Liver (tissue), 9 donors: ENCODE data around the gene NCOA6. TPM values are rescaled to one million over a fixed set of nuclear protein-coding genes. Genes with fewer than 3 reads are reported as not detected.

Experiments used
- DNase-seq: peaks from one replicate; pipeline ENCODE4 v3.0.0-alpha.2; 2017; ENCODE audit warnings: low spot score
- H3K27ac ChIP-seq, 2 donors: one replicate each; pipeline ENCODE4 v1.7.0; 2013; ENCODE audit warnings: inconsistent platforms in 2 of 2, low read length in 2 of 2, control low read depth in 1 of 2, low read depth in 1 of 2, mild to moderate bottlenecking in 1 of 2
- H3K27me3 ChIP-seq, 4 donors: one replicate each; pipeline versions ENCODE4 v1.6.1 to v1.7.0; 2013; ENCODE audit warnings: low read length in 3 of 4, inconsistent platforms in 1 of 4, mild to moderate bottlenecking in 1 of 4, moderate library complexity in 1 of 4; ENCODE audit not compliant: control insufficient read depth in 4 of 4, insufficient read depth in 4 of 4
- H3K36me3 ChIP-seq, 4 donors: one replicate each; pipeline versions ENCODE4 v1.6.1 to v1.7.0; 2013; ENCODE audit warnings: low read length in 3 of 4, mild to moderate bottlenecking in 3 of 4, low read depth in 1 of 4, moderate library complexity in 1 of 4; ENCODE audit not compliant: control insufficient read depth in 4 of 4, insufficient read depth in 3 of 4
- H3K4me1 ChIP-seq, 4 donors: one replicate each; pipeline versions ENCODE4 v1.6.1 to v1.7.0; 2013; ENCODE audit warnings: low read length in 3 of 4, mild to moderate bottlenecking in 3 of 4, moderate library complexity in 1 of 4; ENCODE audit not compliant: control insufficient read depth in 4 of 4, insufficient read depth in 4 of 4
- H3K4me3 ChIP-seq, 3 donors: one replicate each; pipeline versions ENCODE4 v1.6.1 to v1.7.0; 2013; ENCODE audit warnings: low read length in 3 of 3, control low read depth in 1 of 3, low read depth in 1 of 3, mild to moderate bottlenecking in 1 of 3
- H3K9ac ChIP-seq, 2 donors: one replicate each; pipeline ENCODE4 v1.7.0; 2013; ENCODE audit warnings: low read length in 2 of 2, mild to moderate bottlenecking in 2 of 2, moderate library complexity in 2 of 2, control low read depth in 1 of 2, low read depth in 1 of 2
- H3K9me3 ChIP-seq, 4 donors: one replicate each; pipeline versions ENCODE4 v1.6.1 to v1.7.0; 2013; ENCODE audit warnings: low read length in 3 of 4; ENCODE audit not compliant: control insufficient read depth in 4 of 4
- EGR1 ChIP-seq, 2 donors: IDR thresholded peaks; 2 replicates each; pipeline ENCODE4 v1.6.1; 2016 to 2018; ENCODE audit warnings: antibody characterized with exemption in 2 of 2, low read depth in 2 of 2
- FOXA1 ChIP-seq: IDR thresholded peaks from 2 replicates; pipeline ENCODE4 v1.6.1; 2016; ENCODE audit warnings: antibody characterized with exemption
- FOXA2 ChIP-seq: IDR thresholded peaks from 2 replicates; pipeline ENCODE4 v1.6.1; 2016; ENCODE audit warnings: antibody characterized with exemption
- GABPA ChIP-seq, 2 donors: IDR thresholded peaks in 1 of 2; conservative IDR thresholded peaks in 1 of 2; 2 replicates each; pipeline ENCODE4 v1.6.1; 2016; ENCODE audit warnings: antibody characterized with exemption in 2 of 2, mild to moderate bottlenecking in 1 of 2, moderate library complexity in 1 of 2
- HNF4A ChIP-seq, 2 donors: conservative IDR thresholded peaks; 2 replicates each; pipeline ENCODE4 v1.6.1; 2016; ENCODE audit warnings: antibody characterized with exemption in 2 of 2, mild to moderate bottlenecking in 2 of 2
- HNF4G ChIP-seq: IDR thresholded peaks from 2 replicates; pipeline ENCODE4 v1.6.1; 2016; ENCODE audit warnings: antibody characterized with exemption
- MAX ChIP-seq: IDR thresholded peaks from 2 replicates; pipeline ENCODE4 v1.6.1; 2016; ENCODE audit warnings: antibody characterized with exemption
- NR2F2 ChIP-seq: IDR thresholded peaks from 2 replicates; pipeline ENCODE4 v1.6.1; 2016; ENCODE audit warnings: antibody characterized with exemption
- RAD21 ChIP-seq, 2 donors: IDR thresholded peaks; 2 replicates each; pipeline ENCODE4 v1.6.1; 2016; ENCODE audit warnings: antibody characterized with exemption in 2 of 2, mild to moderate bottlenecking in 2 of 2
- REST ChIP-seq: IDR thresholded peaks from 2 replicates; pipeline ENCODE4 v1.6.1; 2016; ENCODE audit warnings: antibody characterized with exemption, mild to moderate bottlenecking
- RXRA ChIP-seq, 2 donors: IDR thresholded peaks; 2 replicates each; pipeline ENCODE4 v1.6.1; 2017 to 2018; ENCODE audit warnings: antibody characterized with exemption in 2 of 2, mild to moderate bottlenecking in 1 of 2
- SP1 ChIP-seq: IDR thresholded peaks from 2 replicates; pipeline ENCODE4 v1.6.1; 2018; ENCODE audit warnings: antibody characterized with exemption, mild to moderate bottlenecking
- TAF1 ChIP-seq: conservative IDR thresholded peaks from 2 replicates; pipeline ENCODE4 v1.6.1; 2016; ENCODE audit warnings: antibody characterized with exemption, mild to moderate bottlenecking
- YY1 ChIP-seq: IDR thresholded peaks from 2 replicates; pipeline ENCODE4 v1.6.1; 2016; ENCODE audit warnings: antibody characterized with exemption, mild to moderate bottlenecking
- ZBTB33 ChIP-seq: IDR thresholded peaks from 2 replicates; pipeline ENCODE4 v1.6.1; 2016; ENCODE audit warnings: antibody characterized with exemption
- WGBS: extraction: QIAGEN DNeasy Blood & Tissue Kit; methylation state at CpG from one replicate; pipeline ENCODE4 v1.1.7; 2013; 5-methylcytosine and 5-hydroxymethylcytosine counted together
- polyA plus RNA-seq, 2 donors: library from polyadenylated mRNA; stranded (reverse) in 1 of 2; unstranded in 1 of 2; fragments of 200-250 nt in 1 of 2; fragments of >200 nt in 1 of 2; fragmentation: Nextera tagmentation in 1 of 2; extraction: Ambion mirVana in 1 of 2; gene quantifications; one replicate each; pipeline versions ENCODE4 v1.2.1 to v1.2.3, GENCODE V29; 2013 to 2015
- total RNA-seq, 2 donors: library from RNA; depleted of rRNA; stranded (reverse); fragments of >200 nt; gene quantifications; one replicate each; pipeline ENCODE4 v1.2.3, GENCODE V29; 2014
- TF ChIP-seq, protein P1 (sequence below): IDR thresholded peaks from 2 replicates; pipeline ENCODE4 v1.6.1; 2016; ENCODE audit warnings: antibody characterized with exemption
- donor health status: healthy.
- donor health status: healthy.
- donor health status: healthy.
- donor health status: healthy.
- donor health status: healthy.

NCOA6 gene
- total and polyA plus RNA-seq, 4 donors = 5.4 to 13.1 (median 6.2) TPM

- TF ChIP-seq REST (no peak), GABPA (IDR thresholded peaks at IDR 0.05 in 1 of 2, conservative IDR thresholded peaks at IDR 0.05 in 1 of 2) (no peak)
Observed at GRCh38 chr20:34703061-34703423, 122.4 kb downstream of the NCOA6 start (continued).

DNA sequence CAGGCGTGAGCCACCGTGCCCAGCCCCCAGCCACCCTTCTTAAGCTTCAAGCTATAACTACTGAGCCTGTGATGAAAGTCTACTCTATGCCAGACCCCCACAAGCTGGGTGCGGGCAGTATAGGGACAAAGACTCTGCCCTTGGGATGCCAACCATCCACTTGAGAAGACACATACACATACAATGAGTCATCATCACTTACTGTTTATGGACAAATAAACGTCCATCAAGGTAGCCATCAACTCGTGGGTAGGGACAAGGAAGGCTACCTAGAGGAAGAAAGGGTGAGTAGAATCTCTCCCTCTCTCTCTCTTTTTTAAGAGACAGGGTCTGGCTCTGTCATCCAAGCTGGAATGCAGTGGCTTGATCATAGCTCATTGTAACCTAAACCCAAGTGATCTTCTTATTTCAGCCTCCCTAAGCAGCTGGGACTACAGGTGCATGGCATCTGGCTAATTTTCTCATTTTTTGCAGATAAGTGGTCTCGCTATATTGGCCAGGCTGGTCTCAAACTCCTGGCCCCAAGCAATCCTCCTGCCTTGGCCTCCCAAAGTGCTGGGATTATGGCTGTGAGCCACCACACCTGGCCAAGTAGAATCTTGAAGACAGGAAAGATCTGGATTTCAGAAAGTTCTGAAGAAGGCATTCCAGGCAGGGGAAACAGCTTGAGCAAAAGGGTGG is 123.9 kb downstream of the NCOA6 start:
- Histone ChIP-seq H3K4me3 (no peak overlapping the region), H3K27ac (no peak overlapping the region), H3K27me3 (no peaks in the 10 kb centered on the region), H3K36me3 (no peaks in the 10 kb centered on the region), H3K4me1 (peaks cover under 1 to 25% (median 20%) of the 10 kb centered on the region in 4 donors), H3K9ac (no peak overlapping the region), H3K9me3 (no peaks in the 10 kb centered on the region)
- DNase-seq = no peak
- 92% methylated on average over 6 of the region's 6 CpGs for WGBS
- TF ChIP-seq GABPA (IDR thresholded peaks at IDR 0.05 in 1 of 2, conservative IDR thresholded peaks at IDR 0.05 in 1 of 2) (no peak), HNF4G (no peak), REST (no peak), FOXA1 (no peak), FOXA2 (no peak), RAD21 (IDR thresholded peaks at IDR 0.05) (no peak), NR2F2 (no peak), TAF1 (no peak), SP1 (no peak)
- TF ChIP-seq, protein P1, sequence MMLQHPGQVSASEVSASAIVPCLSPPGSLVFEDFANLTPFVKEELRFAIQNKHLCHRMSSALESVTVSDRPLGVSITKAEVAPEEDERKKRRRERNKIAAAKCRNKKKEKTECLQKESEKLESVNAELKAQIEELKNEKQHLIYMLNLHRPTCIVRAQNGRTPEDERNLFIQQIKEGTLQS = no peak

GRCh38 chr20:34693414-34693813 is 132.0 kb downstream of the NCOA6 start:
- H3K27me3 ChIP-seq = no peaks in the 10 kb centered on the region
- TF ChIP-seq GABPA (IDR thresholded peaks at IDR 0.05 in 1 of 2, conservative IDR thresholded peaks at IDR 0.05 in 1 of 2) = no peak
- TF ChIP-seq NR2F2 = no peak
- no peak for TF ChIP-seq MAX
- no peak for TF ChIP-seq EGR1 (IDR thresholded peaks at IDR 0.05; ENCODE audit: low read depth in 2 of 2)
- TF ChIP-seq REST = no peak
- TF ChIP-seq HNF4G = no peak
- no peak for TF ChIP-seq RAD21 (IDR thresholded peaks at IDR 0.05)
- no peak for TF ChIP-seq ZBTB33
- no peak for TF ChIP-seq YY1
- TF ChIP-seq HNF4A (conservative IDR thresholded peaks at IDR 0.05) = no peak
- TF ChIP-seq RXRA (IDR thresholded peaks at IDR 0.05) = no peak
- peaks cover 0 to 2% (median 0%) of the 10 kb centered on the region in 4 donors for H3K4me1 ChIP-seq
- no peaks in the 10 kb centered on the region for H3K36me3 ChIP-seq
- WGBS = 41% methylated on average over 4 of the region's 4 CpGs
- H3K9ac ChIP-seq = no peak overlapping the region
- H3K4me3 ChIP-seq = no peak overlapping the region
- DNase-seq = no peak
- H3K9me3 ChIP-seq = no peaks in the 10 kb centered on the region
- no peak overlapping the region for H3K27ac ChIP-seq
